ENCODE results near the gene COX6B2.

The COX6B2 gene

DNA sequence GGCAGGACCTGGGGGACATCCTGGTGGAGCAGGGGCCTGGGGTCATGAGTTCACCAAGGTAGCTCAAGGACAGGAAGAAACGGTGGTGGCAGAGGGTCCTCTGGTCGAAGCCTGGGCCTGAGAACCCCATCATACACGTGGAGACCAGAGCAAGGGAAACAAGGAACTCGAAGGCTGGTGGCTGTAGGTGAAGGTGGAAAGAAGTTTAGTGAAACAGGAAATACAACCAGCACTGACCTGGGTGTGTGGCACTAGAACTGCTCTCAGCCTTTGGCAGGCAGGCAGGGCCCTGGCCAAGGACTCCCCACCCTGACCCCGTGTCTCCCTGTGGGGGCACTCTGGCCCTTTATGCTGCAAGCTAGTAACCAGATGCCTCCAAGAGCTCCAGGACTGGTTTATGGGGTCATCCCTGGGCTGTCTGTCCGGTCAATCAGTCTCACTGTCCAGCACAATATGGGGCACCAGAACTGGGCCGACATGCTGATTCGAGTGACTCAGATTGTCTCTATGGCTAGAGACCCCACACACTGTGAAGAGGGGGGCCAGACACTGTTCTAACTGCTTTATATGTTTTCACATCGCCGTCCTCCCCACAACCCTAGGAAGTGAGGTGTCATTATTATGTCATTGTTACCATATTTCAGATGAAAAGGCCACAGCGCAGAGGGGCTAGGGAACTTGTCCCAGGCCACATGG is 3.8 kb downstream of the COX6B2 start:
- no peak for DNase-seq (ENCODE audit: extremely low read depth, low read depth)
- H3K4me3 ChIP-seq (replicated peaks; ENCODE audit: low read depth, low read length) = no peak overlapping the region
- no peak for TF ChIP-seq CTCF (IDR thresholded peaks at IDR 0.05; ENCODE audit: low read depth, low read length, missing control alignments)

DNA sequence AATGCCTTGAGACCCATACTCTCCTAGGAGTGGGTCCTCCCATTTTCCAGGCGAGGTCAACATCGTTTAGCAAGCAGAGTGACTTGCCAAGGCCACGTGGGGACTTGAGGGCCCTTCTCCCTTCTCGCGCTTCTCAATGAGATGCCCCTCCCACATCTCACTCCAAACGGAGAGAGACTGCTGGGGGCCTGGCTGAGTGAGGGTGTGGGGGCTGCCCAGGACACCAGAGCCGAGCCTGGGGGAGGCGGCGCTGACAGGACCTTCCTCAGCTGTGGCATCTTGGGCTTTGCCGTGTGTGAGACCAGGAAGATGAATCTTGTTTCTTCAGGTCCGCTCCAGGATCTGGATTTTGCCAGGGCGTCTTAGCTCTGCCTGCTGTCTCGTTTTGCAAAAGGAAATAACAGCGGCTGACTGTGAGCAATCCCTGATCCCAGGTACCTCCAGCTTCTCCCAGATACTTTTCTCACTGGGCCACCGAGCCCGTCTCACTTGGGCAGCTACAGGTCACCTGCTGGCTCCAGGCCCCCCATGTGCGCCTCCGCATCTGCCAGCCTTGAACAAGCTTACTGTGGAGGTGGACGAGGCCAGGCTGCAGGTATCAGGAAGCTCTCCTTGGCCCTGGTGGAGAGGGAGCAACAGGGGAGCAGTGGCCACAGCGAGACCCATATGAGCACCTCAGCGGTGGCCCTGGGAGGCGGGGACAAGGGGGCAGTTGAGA is 6.0 kb downstream of the COX6B2 start:
- no peak overlapping the region for H3K4me3 ChIP-seq (replicated peaks; ENCODE audit: low read depth, low read length)
- DNase-seq (ENCODE audit: extremely low read depth, low read depth) = no peak
- no peak for TF ChIP-seq CTCF (IDR thresholded peaks at IDR 0.05; ENCODE audit: low read depth, low read length, missing control alignments)

DNA sequence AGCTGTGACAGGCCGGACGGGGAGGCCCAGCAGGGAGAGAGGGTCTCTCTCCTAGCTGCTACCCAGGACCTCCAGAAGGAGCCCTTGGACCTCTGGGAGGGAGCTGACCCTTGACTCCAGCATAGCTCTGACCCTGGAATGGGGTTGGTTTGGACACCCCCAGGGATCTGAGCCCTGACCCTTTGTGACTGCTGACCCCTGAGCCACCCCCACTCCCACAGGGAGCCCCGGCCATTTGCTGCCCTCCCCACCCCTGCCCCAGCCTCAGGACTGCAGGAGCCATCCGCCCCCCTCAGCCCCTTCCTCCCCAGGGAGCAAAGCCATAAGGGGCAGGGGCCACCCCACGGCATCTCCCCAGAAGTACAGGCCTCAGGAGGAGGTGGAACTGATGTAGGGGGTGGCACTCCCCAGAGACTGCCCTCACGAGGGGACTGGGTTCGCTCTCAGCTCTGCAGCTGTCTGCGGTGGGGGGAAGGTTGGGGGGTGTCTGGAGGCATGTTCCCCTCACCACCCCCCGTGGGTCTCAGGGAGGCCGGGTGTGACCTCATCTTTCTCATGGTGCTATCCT is 7.0 kb downstream of the COX6B2 start:
- DNase-seq (ENCODE audit: extremely low read depth, low read depth) = no peak

DNA sequence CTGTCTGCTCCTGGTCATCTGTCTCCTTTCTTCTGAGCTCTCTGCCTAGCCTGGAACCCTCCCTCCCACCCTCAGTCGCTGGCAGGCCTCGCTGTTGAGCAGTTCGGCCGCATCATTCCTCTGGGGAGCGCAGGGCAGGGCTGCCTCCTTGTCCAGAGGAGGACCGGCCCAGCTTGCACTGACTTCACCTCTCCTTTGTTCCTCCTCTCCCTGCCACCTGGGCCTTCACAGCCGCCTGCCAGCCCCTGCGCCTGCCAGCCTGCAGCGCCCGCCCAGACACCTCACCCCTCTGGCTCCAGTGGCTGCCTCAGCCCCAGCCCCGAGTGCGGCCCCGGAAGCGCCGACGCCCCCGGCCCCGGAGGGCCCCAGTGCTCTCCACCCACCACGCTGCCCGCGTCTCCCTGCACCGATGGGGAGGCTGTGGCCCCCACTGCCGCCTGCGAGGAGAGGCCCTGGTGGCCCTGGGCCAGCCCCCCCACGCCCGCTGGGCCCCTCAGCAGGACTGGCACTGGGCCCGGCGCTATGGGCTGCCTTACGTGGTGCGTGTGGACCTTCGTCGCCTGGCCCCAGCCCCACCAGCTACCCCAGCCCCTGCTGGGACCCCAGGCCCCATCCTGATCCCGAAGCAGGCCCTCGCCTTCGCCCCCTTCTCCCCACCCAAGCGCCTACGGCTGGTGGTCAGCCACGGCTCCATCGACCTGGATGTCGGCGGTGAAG is 7.6 kb downstream of the COX6B2 start:
- no peak for TF ChIP-seq CTCF (IDR thresholded peaks at IDR 0.05; ENCODE audit: low read depth, low read length, missing control alignments)
- DNase-seq (ENCODE audit: extremely low read depth, low read depth) = no peak
- no peak overlapping the region for H3K4me3 ChIP-seq (replicated peaks; ENCODE audit: low read depth, low read length)

More for the DNA sequence above, 7.0 kb downstream of the COX6B2 start:
- no peak overlapping the region for H3K4me3 ChIP-seq (replicated peaks; ENCODE audit: low read depth, low read length)
- TF ChIP-seq CTCF (IDR thresholded peaks at IDR 0.05; ENCODE audit: low read depth, low read length, missing control alignments) = no peak

- H3K4me3 ChIP-seq (replicated peaks; ENCODE audit: low read depth, low read length) = no peak overlapping the region
- no peak for DNase-seq (ENCODE audit: extremely low read depth, low read depth)
- TF ChIP-seq CTCF (IDR thresholded peaks at IDR 0.05; ENCODE audit: low read depth, low read length, missing control alignments) = no peak
Measured at GRCh38 chr19:55345818-55346724, 8.4 kb downstream of the COX6B2 start.
